Myocyte (in vitro differentiated cells): ENCODE measurements around the gene GUCY1A2. TPM values are rescaled to one million over a fixed set of nuclear protein-coding genes. Genes with fewer than 3 reads are reported as not detected.
"Not testable (repeated sequence)": the region's sequence is repeated elsewhere in the genome, so short reads cannot be mapped to it uniquely, and the experiment has no call there.

Source experiments
- DNase-seq: peaks from one replicate; pipeline ENCODE4 v3.0.0-alpha.2; 2012; ENCODE audit warnings: low read depth
- polyA plus RNA-seq: library from polyadenylated mRNA; unstranded; fragments of >200 nt; gene quantifications from one replicate; pipeline ENCODE4 v1.2.1, GENCODE V29; 2012; ENCODE audit warnings: missing spikeins
- total RNA-seq: library from RNA; depleted of rRNA; stranded (reverse); fragments of >200 nt; gene quantifications from 2 replicates; pipeline ENCODE4 v1.2.3, GENCODE V29; 2014

The GUCY1A2 gene, protein sequence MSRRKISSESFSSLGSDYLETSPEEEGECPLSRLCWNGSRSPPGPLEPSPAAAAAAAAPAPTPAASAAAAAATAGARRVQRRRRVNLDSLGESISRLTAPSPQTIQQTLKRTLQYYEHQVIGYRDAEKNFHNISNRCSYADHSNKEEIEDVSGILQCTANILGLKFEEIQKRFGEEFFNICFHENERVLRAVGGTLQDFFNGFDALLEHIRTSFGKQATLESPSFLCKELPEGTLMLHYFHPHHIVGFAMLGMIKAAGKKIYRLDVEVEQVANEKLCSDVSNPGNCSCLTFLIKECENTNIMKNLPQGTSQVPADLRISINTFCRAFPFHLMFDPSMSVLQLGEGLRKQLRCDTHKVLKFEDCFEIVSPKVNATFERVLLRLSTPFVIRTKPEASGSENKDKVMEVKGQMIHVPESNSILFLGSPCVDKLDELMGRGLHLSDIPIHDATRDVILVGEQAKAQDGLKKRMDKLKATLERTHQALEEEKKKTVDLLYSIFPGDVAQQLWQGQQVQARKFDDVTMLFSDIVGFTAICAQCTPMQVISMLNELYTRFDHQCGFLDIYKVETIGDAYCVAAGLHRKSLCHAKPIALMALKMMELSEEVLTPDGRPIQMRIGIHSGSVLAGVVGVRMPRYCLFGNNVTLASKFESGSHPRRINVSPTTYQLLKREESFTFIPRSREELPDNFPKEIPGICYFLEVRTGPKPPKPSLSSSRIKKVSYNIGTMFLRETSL
- total RNA-seq: 0.21 and 0.29 TPM in 2 replicates
- polyA plus RNA-seq: 0.04 TPM

DNA sequence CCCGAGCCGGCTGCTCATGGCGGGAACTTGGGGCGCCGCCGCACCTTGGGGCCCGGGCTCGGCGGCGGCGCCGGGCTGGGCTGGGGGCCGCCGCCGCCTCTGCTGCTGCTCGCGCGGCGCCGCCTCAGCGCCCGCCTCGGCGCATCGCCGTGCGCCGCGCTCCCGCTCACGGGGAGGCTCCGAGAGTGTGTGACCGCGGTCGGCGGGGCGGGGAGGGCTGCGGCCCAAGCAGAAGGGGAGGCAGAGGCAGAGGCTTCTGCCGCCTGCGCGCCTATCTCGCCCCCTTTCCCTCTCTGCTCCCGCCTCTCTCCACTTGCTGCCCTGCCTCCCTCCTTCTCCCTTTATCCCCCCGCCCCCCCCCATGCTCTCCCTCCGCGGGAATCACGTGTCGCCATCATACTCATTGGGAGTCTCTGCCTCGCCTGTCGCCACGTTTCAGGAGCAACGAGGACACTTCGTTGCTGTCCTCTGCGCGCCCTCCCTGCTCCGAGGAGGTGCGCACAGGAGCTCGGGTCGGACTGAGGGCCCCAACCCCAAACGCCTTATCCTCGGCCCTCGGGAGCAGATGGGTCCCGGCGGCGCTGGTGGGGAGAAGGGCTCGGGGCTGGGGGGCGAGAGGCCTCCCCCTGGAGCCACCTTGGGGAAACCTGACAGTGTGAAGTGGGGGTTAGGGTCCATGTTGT, at the start of gene GUCY1A2:
Gene GUCY1A2 (minus strand): TSS at position 258 of the 683 bp plus-strand sequence. CDS start 421 bp downstream, outside the sequence.
- no peak for DNase-seq

DNA sequence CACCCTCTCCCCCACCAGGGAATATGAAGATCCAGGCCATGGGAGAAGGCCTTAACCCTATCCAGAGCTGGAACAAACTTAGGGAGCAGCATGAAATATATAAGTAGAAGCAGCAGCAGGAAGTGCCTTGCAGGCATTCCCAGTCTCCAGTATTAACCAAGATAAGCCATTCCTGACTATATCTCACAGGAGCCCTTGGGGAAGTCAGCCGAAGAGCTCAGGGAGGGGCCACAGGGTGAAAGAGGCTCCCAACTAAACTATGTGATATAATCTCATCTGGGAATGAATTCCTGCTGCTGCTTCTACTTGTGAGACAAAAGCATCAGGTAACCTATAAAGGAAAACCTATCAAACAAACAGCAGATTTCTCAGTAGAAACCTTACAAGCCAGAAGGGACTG, 36.1 kb upstream of the GUCY1A2 start:
- DNase-seq: no peak

DNA sequence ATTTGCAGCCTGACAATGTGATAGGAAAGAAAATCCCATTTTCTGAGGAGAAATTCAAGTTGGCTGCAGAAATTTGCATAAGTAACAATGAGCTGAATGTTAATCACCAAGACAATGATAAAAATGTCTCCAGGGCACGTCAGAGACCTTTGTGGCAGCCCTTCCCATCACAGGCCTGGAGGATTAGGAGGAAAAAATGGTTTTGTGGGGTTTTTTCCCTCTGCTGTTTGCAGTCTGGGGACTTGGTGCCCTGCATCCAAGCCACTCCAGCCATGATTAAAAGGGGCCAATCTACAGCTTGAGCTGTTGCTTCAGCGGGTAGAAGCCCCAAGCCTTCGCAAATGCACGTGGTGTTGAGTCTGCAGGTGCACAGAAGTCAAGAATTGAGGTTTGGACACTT, 33.1 kb upstream of the GUCY1A2 start:
- DNase-seq: not testable (repeated sequence)

DNA sequence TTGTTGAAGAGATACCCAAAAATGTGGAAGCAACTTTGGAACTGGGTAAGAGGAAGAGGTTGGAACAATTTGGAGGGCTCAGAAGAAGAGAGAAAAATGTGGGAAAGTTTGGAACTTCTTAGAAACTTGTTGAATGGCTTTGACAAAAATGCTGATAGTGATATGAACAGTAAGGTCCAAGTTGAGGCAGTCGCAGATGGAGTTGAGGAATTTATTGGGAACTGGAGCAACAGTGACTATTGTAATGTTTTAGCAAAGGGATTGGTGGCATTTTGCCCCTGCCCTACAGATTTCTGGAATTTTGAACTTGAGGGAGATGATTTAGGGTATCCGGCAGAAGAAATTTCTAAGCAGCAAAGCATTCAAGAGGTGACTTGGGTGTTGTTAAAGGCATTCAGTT, 32.6 kb upstream of the GUCY1A2 start:
- DNase-seq: not testable (repeated sequence)

DNA sequence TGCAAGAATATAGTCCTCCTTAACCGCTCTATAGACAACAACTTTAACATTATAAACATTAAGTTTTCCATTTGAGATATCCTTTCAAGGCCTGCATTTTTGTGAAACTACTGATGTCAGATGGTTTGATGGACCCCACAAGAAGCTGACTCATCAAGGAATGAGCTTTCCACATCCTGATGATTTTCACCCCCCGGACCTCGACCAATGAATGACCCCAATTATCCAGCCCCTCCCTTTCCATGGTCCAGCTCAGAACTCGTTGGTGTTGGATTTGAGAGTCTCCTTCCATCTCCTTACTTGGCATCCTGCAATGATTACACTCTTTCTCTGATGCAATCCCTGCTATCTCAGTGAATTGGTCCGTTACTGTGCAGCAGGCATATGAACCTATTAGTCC, 31.8 kb upstream of the GUCY1A2 start:
- DNase-seq: no peak

DNA sequence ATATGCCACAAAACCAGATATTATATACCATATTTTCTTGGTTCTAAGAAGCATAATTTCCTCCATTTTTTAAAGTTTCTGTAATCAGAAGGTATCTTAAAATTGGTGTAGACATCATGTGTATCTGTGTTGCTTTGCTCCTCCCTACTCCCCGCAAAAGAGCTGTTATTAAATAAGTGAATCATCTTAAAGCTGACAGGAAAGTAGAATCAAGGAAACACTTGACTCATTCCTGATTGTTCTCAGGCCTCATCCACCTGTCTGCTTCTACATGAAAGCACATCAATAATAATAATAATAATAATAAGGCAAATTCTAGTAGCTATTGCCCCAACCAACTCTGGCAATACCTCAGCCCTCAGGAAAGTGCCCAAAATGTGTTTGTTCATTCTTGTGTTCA, 26.2 kb upstream of the GUCY1A2 start:
- peak; percentile 28 for DNase-seq

DNA sequence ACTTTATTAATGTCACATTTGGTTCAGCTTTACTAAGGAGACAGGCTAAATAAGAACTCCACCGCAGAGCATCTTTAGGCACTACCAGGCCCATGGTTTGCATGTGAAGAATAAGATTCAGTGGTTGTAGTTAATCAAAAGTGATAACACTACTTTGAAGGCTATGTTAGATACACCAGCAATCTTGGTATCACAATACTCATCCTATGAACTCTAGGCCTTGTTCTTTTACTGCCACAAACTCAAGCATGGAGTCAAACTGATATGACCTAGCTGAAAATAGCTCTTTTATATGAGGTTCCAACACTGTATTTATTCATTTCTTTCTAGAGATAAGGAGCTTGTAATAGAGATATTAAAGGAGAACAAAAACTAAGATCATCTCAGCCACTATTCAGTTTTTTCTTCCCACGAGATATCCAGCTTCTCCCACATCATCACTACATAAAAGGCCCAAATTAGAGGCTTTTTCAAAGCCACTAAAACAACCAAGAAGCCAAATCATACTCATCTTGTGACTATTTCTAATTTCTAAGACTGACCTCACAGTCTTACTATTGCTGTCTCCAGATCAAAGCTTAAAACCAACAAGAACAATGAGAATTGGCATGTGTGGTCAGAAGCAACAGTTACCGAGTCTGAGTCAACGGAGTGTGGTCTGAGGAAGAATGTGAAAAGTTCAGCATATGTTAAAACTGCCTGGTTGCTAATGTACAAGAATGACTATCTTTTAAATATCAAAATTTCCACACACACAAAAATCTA, 25.1 kb upstream of the GUCY1A2 start:
- peak; percentile 85 for DNase-seq

- DNase-seq: peak; percentile 35
Measured at GRCh38 chr11:107042748-107043147, 24.5 kb upstream of the GUCY1A2 start.

- peak; percentile 60 for DNase-seq
Measured at GRCh38 chr11:107041088-107041444, 22.8 kb upstream of the GUCY1A2 start.

- DNase-seq: no peak
Measured at GRCh38 chr11:107040433-107041087, 22.3 kb upstream of the GUCY1A2 start.

DNA sequence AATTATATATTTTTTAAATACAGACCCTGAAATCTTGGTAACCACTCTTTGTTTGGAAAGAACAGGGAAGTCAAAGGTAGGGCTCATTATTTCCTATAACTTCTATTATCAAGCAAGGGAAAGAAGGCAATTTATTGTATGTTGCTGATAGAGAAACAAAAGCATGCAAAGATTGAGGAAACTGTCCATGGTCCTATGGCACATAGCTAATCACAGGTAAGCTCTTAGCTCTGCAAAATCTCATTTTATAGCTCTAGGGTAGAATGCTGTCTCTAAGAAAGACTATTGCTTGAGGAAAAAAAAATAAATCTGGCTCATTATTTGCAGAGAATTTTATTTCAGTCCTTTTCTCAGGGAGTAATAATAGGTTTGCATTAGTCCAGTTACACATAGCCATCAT, 7.4 kb upstream of the GUCY1A2 start:
- DNase-seq: no peak

GRCh38 chr11:107020594-107020993, 2.3 kb upstream of the GUCY1A2 start:
- DNase-seq: no peak

DNA sequence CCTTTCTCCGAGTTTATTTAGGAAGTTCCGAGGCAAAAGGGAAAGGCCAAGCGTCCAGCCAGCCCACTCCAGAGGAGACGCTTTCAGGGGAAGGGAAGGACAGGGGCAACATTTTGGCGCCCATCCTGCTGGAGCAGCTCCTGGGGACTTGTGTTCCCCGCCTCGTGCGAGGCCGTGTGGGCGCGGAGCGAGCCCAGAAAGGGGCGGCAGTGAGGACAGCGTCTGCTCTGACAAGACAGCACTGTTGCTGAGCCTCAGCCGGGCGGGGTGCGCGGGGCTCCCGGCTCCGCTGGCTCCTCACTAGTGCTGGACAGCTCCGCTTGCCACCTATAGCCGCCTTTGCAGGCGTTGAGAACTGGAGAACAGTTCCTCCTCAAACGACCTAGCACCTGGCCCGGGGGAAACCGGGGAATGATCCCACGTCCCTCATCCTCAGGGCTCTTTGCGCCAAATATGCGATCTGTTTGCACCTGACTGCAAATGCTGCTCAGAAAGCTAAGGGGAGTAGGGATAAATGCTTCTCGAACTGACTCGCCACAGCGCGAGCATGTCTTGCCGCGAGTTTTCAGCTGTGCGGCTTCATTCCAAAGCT, 722 bp upstream of the GUCY1A2 start:
- peak; percentile 70 for DNase-seq

DNA sequence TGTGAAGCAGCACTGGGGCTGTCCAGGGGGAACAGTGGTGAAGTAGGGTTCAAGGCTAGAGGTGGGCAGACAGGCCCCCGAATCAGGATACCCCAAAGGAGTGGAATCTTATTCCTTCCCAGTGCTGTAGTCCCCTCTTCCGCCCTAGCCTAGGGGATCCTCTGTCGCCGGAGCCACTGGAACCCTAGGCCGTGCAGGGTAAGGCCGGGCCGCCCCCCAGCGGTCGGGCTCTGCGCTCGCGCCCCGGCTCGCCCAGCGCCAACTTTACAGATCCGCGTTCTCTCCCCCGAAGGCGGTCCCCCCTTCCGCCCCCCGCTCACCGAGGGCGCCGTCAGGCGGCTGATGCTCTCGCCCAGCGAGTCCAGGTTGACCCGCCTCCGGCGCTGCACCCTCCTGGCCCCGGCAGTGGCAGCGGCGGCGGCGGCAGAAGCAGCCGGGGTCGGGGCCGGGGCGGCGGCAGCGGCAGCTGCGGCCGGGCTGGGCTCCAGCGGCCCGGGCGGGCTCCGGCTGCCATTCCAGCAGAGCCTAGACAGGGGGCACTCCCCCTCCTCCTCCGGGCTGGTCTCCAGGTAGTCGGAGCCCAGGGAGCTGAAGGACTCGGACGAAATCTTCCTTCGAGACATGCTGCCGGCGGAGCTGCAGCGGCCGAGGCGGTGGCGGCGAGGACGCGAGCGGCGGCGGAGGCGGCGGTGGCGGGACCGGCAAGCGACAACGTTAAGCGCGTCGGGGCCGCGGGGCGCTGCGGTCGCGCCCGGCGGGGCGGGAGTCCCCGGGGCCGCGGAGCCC, 650 bp downstream of the GUCY1A2 start:
- DNase-seq: peak; percentile 13

DNA sequence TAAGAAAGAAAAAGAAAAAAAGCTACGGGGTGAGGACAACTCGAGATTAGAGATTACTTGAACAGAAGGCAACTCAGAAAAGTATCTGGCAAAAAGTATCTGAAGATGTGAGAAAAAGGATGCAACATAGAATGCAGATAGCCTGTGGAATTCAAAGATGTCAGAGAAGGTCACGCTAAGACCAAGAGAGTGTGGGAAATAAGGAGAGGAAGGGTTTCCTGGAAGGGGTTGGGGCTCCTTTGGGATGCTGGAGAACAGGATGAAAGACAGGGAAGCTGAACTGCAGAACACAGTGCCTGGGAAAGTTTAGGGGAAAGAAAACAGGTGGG, 1.2 kb downstream of the GUCY1A2 start:
- DNase-seq: no peak

DNA sequence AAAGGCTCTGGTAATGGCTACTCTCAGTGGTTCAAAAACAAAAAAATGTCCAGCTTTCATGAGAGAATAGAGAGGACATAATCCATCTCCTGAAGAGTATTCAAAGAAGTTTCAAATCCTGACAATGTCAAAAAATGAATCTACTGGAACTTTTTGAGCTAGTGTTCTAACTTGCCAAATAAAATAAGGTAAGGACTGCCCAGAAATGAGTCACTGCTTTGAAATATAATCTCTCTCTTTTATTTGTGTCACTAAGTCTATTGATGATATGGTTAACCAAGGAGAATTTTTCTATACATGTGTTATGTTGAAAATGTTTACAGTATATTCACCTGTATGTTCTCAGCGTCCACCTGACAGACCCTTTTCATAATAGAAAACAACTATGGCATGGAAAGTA, 3.4 kb downstream of the GUCY1A2 start:
- DNase-seq: no peak

GRCh38 chr11:107011977-107012376, 6.3 kb downstream of the GUCY1A2 start:
- DNase-seq: no peak

GRCh38 chr11:107009190-107009589, 9.1 kb downstream of the GUCY1A2 start:
- no peak for DNase-seq

DNA sequence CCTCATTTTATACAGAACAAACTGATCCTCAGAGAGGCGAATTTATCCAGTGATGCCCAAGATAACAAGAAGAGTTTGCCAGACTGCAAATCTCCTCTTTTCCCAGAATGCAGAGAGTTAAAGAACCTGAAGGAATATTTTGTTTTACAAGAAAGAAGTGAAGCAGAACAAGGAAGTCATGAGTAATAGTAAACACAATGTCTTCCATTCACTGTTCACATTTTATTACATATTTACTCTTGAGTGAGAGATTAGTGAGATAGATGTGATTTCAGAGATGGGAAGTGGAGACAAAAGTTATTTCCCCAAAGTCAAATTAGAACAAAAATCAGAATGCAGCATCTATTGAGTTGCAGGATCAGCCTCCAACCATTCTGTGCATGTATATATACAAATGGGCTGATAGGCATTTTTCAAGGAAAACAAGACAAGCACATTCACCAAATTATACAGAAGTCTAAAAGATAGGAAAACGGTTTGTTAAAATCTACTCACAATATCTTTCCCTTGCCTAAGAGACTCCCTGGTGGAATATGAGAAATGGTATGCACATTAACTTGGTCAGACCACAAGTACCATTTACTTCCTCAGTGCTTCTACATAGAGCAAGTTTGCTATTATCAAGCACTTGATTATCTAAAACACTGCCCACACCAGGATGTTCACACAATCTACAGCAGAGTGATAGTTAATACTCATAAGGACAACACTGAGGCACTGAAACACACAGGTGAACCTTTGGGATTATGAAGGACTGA, 12.0 kb downstream of the GUCY1A2 start:
- no peak for DNase-seq
